HepG2 (cell line): Measurements from ENCODE around the gene AGPAT3. TPM values are rescaled to one million over a fixed set of nuclear protein-coding genes. Genes with fewer than 3 reads are reported as not detected.
A peak's percentile ranks its signal among the peaks of the same experiment; 100 is the strongest.

Experiments
- ATAC-seq: fragments of 200-7000 bp; cut with Tn5 transposase; 3 replicates; pipeline ENCODE4 v1.9.1; 2020; ENCODE audit warnings: mild to moderate bottlenecking, moderate library complexity
- BruUV-seq: library from RNA; stranded (reverse); fragments of 400-500 nt; replicated peaks from 2 replicates; lab custom pipeline; 2021; lab: Mats Ljungman, UMichigan
- CTCF ChIA-PET: fragments of 300-600 bp; formaldehyde crosslinking; extraction: SDS; loops from one replicate; lab custom pipeline; 2021; ENCODE audit warnings: low total read pairs, inconsistent platforms, low intra/inter-chr PET ratio; lab: Yijun Ruan, JAX
- POLR2A ChIA-PET: fragments of 350-600 bp; sonication (Branson Sonifier 250); formaldehyde crosslinking; loops from one replicate; lab custom pipeline; 2020; ENCODE audit warnings: antibody characterized with exemption, inconsistent platforms; lab: Yijun Ruan, JAX
- DNase-seq: peaks from one replicate; pipeline ENCODE4 v3.0.0-alpha.2; 2015; ENCODE audit warnings: low spot score
- FAIRE-seq: peaks from 3 replicates; lab custom pipeline; 2011; peaks lifted over from hg19 to GRCh38; lab: Jason Lieb, UNC
- H2AFZ ChIP-seq: one replicate; pipeline ENCODE4 v1.6.1; 2011; ENCODE audit warnings: low read length, inconsistent platforms
- H3K27ac ChIP-seq: fragments of 300-600 bp; 3 replicates; pipeline ENCODE4 v1.8.0; 2011; ENCODE audit warnings: mixed run types, mild to moderate bottlenecking, mixed read lengths, low read length, inconsistent platforms; ENCODE audit not compliant: insufficient read depth; ENCODE audit errors: extremely low read length
- H3K27me3 ChIP-seq, 2 experiments: fragments of 200-600 bp in 1 of 2; 2 replicates in 1 of 2; 3 replicates in 1 of 2; pipeline versions ENCODE4 v1.6.0 to v1.8.0; 2011; ENCODE audit warnings: low read length in 2 of 2, mild to moderate bottlenecking in 2 of 2, moderate library complexity in 2 of 2, inconsistent platforms in 1 of 2; ENCODE audit not compliant: insufficient read depth in 2 of 2, control insufficient read depth in 1 of 2
- H3K36me3 ChIP-seq, 2 experiments: fragments of 200-600 bp in 1 of 2; replicated peaks in 1 of 2; 2 replicates in 1 of 2; 3 replicates in 1 of 2; pipeline versions ENCODE4 v1.5.1 to v1.8.0; 2011; ENCODE audit warnings: low read length in 2 of 2, inconsistent platforms in 1 of 2; ENCODE audit not compliant: insufficient read depth in 2 of 2, control insufficient read depth in 1 of 2
- H3K4me1 ChIP-seq: 2 replicates; pipeline ENCODE4 v1.5.1; 2012; ENCODE audit warnings: low read length, inconsistent platforms; ENCODE audit not compliant: insufficient read depth
- H3K4me2 ChIP-seq: 2 replicates; pipeline ENCODE4 v1.6.0; 2011; ENCODE audit warnings: low read depth, low read length, inconsistent platforms
- H3K4me3 ChIP-seq, 3 experiments: fragments of 200-600 bp in 1 of 3; sonication (generic), shearing (Covaris generic) in 1 of 3; replicated peaks in 1 of 3; 2 replicates each; pipeline ENCODE4 v1.5.1; 2011 to 2016; ENCODE audit warnings: low read length in 3 of 3, inconsistent platforms in 2 of 3, low read depth in 2 of 3, mild to moderate bottlenecking in 2 of 3, control low read depth in 1 of 3, mixed read lengths in 1 of 3; ENCODE audit not compliant: insufficient read depth in 1 of 3
- H3K79me2 ChIP-seq: one replicate; pipeline ENCODE4 v1.6.1; 2011; ENCODE audit warnings: low read length, inconsistent platforms; ENCODE audit not compliant: insufficient read depth
- H3K9ac ChIP-seq: 2 replicates; pipeline ENCODE4 v1.6.0; 2011; ENCODE audit warnings: mild to moderate bottlenecking, low read depth, low read length, inconsistent platforms; ENCODE audit not compliant: insufficient read depth
- H3K9me3 ChIP-seq: 2 replicates; pipeline ENCODE4 v1.5.1; 2012; ENCODE audit warnings: mild to moderate bottlenecking, low read length
- H4K20me1 ChIP-seq: 2 replicates; pipeline ENCODE4 v1.6.0; 2011; ENCODE audit warnings: inconsistent platforms, mild to moderate bottlenecking, low read length, moderate library complexity; ENCODE audit not compliant: insufficient read depth
- HNRNPL ChIP-seq: fragments of 200-400 bp; formaldehyde crosslinking; IDR thresholded peaks from 2 replicates; pipeline ENCODE4 v1.6.1; 2017; ENCODE audit warnings: mild to moderate bottlenecking, low read depth, low read length
- NONO ChIP-seq, 2 experiments: fragments of 450-650 bp in 1 of 2; sonication (generic) in 1 of 2; formaldehyde crosslinking in 1 of 2; IDR thresholded peaks in 1 of 2; conservative IDR thresholded peaks in 1 of 2; 2 replicates each; pipeline versions ENCODE4 v1.6.1 to v1.8.0; 2017 to 2022; ENCODE audit warnings: mild to moderate bottlenecking in 1 of 2, missing genetic modification reagents in 1 of 2, moderate library complexity in 1 of 2
- ZNF263 ChIP-seq: sonication (generic); formaldehyde crosslinking; IDR thresholded peaks from 2 replicates; pipeline ENCODE4 v1.4.0; 2020; ENCODE audit warnings: missing genetic modification reagents
- ZNF766 ChIP-seq: sonication (generic); formaldehyde crosslinking; IDR thresholded peaks from 2 replicates; pipeline ENCODE4 v1.5.0; 2020; ENCODE audit warnings: missing genetic modification reagents, borderline replicate concordance
- WGBS: methylation state at CpG from one replicate; pipeline ENCODE4 v1.1.6; 2017; ENCODE audit warnings: low lambda C conversion rate; 5-methylcytosine and 5-hydroxymethylcytosine counted together
- in situ Hi-C: cut with HindIII; loops from 2 replicates; pipeline ENCODE4 v1.10.0; 2017; ENCODE audit warnings: low pct_unique_long_range_greater_than_20kb; ENCODE audit not compliant: extremely low pct_ligation_motif_present
- intact Hi-C: fragments of 100-400 bp; cut with micrococcal nuclease; formaldehyde crosslinking; loops from one replicate; pipeline ENCODE4 v1.10.0; 2022; ENCODE audit not compliant: unreplicated experiment
- polyA plus RNA-seq, 8 experiments: library from polyadenylated mRNA; depleted of rRNA in 3 of 8; stranded (reverse) in 7 of 8; unstranded in 1 of 8; fragments of >200 nt; fragmentation: Illumina TruSeq in 4 of 8; extraction: Trizol in 4 of 8; gene quantifications; 2 replicates each; pipeline versions ENCODE4 v1.2.1 to v1.2.3, GENCODE V29; 2011 to 2016; ENCODE audit warnings: low read depth in 4 of 8, missing spikeins in 1 of 8, mixed read lengths in 1 of 8; ENCODE audit not compliant: insufficient read depth in 1 of 8
- total RNA-seq, 5 experiments: library from RNA; depleted of rRNA; stranded (reverse); fragments of >200 nt; fragmentation: Illumina TruSeq; extraction: Trizol; gene quantifications; 2 replicates each; pipeline ENCODE4 v1.2.3, GENCODE V29; 2016; ENCODE audit warnings: low read depth in 1 of 5
- TF ChIP-seq, protein P1 (sequence below): sonication (generic); formaldehyde crosslinking; IDR thresholded peaks from 2 replicates; pipeline ENCODE4 v1.5.0; 2020; ENCODE audit warnings: mild to moderate bottlenecking, missing genetic modification reagents, moderate library complexity
- TF ChIP-seq, protein P2 (sequence below): sonication (generic); formaldehyde crosslinking; IDR thresholded peaks from 2 replicates; pipeline ENCODE4 v1.8.1; 2023; ENCODE audit warnings: mild to moderate bottlenecking, moderate library complexity, missing genetic modification reagents
- TF ChIP-seq, protein P3 (sequence below): sonication (generic); formaldehyde crosslinking; IDR thresholded peaks from 2 replicates; pipeline ENCODE4 v1.4.0; 2020; ENCODE audit warnings: missing genetic modification reagents
- TF ChIP-seq, protein P4 (sequence below): IDR thresholded peaks from 2 replicates; pipeline ENCODE4 v1.6.1; 2016; ENCODE audit warnings: low read depth, control low read depth
- TF ChIP-seq, protein P5 (sequence below): sonication (generic); formaldehyde crosslinking; IDR thresholded peaks from 2 replicates; pipeline ENCODE4 v1.4.0; 2020; ENCODE audit warnings: missing genetic modification reagents

AGPAT3 gene
- total and polyA plus RNA-seq, 2 of the 13 experiments (the other 11 are each of a cell fraction or from before 2014, with no cell fraction given), result 32.2 to 54.4 TPM

DNA sequence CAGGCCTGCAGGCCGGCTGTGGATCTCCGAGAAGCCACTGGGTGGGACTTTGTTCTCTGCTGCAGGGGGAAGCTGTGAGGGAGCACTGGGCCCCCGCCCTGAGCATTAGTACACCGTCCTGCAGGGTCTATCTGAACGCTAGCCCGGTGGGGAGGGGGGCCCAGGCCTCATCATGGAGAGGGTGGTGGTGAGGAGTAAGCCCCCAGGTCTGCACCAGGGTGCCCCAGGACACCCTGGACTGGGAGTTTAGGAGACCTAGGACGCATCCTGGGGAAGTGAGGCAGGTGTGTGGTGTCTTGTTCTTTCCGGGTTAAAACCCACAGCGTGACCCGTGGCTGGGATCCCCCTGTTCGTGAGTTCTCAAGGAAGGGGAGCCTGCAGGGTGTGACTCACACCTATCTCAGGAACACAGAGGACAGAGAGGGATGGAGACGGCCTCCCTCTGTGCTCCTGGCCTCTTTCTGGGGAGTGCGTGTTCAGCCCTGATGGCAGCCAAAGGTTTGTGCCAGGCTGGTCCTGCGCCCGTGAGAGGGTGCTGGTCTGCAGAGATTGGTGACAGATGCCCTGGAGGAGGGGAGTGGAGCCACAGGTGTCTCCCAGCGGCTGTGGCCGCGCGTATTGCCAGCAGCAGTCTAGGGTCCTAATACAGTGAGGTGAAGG, 44.8 kb downstream of the AGPAT3 start:
- intact Hi-C loops (loop anchor here (10.0 kb wide), 1 partner anchor 95 kb away; no protein-coding TSS in a partner anchor), in situ Hi-C loops (no loop called here)
- Histone ChIP-seq H3K79me2 (peaks cover 31% of the 10 kb centered on the region), H3K4me3 (no peak overlapping the region), H3K27ac (no peak overlapping the region), H3K27me3 (no peaks in the 10 kb centered on the region), H3K9me3 (no peaks in the 10 kb centered on the region), H4K20me1 (peaks cover 27% of the 10 kb centered on the region; the same call in 1 of the 2 replicates), H2AFZ (no peak overlapping the region), H3K36me3 (peaks cover 6 to 15% of the 10 kb centered on the region in 2 experiments; a peak in 3 of 5 replicates), H3K4me1 (peaks cover 53% of the 10 kb centered on the region), H3K9ac (no peak overlapping the region), H3K4me2 (no peak overlapping the region)
- no peak for DNase-seq
- BruUV-seq, result no TSS peak
- WGBS, result 80% methylated on average over 11 of the region's 19 CpGs
- ChIA-PET CTCF (no interaction called here), POLR2A (no interaction called here)
- ATAC-seq, result peak; percentile 32
- TF ChIP-seq, protein P1, sequence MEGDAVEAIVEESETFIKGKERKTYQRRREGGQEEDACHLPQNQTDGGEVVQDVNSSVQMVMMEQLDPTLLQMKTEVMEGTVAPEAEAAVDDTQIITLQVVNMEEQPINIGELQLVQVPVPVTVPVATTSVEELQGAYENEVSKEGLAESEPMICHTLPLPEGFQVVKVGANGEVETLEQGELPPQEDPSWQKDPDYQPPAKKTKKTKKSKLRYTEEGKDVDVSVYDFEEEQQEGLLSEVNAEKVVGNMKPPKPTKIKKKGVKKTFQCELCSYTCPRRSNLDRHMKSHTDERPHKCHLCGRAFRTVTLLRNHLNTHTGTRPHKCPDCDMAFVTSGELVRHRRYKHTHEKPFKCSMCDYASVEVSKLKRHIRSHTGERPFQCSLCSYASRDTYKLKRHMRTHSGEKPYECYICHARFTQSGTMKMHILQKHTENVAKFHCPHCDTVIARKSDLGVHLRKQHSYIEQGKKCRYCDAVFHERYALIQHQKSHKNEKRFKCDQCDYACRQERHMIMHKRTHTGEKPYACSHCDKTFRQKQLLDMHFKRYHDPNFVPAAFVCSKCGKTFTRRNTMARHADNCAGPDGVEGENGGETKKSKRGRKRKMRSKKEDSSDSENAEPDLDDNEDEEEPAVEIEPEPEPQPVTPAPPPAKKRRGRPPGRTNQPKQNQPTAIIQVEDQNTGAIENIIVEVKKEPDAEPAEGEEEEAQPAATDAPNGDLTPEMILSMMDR (CRISPR knock-in tag), result peak; percentile 7; the same call in 1 of the 2 replicates
- TF ChIP-seq, protein P2, sequence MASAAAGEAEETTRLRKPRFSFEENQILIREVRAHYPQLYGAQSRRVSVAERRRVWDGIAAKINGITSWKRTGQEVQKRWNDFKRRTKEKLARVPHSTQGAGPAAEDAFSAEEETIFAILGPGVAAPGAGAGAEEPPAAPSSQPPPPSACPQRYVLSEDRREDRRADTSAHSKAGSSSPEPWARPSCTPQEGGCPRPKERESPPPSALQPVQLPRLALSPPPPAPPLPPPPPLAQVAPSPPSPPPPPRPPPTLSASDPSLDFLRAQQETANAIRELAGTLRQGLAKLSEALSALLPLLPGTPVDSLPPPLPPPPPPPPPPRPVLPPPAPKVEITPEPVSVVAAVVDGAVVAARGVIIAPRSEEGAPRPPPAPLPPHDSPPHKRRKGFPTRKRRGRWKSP (CRISPR knock-in tag), result no peak
- TF ChIP-seq, protein P3, sequence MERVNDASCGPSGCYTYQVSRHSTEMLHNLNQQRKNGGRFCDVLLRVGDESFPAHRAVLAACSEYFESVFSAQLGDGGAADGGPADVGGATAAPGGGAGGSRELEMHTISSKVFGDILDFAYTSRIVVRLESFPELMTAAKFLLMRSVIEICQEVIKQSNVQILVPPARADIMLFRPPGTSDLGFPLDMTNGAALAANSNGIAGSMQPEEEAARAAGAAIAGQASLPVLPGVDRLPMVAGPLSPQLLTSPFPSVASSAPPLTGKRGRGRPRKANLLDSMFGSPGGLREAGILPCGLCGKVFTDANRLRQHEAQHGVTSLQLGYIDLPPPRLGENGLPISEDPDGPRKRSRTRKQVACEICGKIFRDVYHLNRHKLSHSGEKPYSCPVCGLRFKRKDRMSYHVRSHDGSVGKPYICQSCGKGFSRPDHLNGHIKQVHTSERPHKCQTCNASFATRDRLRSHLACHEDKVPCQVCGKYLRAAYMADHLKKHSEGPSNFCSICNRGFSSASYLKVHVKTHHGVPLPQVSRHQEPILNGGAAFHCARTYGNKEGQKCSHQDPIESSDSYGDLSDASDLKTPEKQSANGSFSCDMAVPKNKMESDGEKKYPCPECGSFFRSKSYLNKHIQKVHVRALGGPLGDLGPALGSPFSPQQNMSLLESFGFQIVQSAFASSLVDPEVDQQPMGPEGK (CRISPR knock-in tag), result peak; percentile 62
- TF ChIP-seq NONO (IDR thresholded peaks at IDR 0.05) (no peak), NONO (CRISPR knock-in tag; conservative IDR thresholded peaks at IDR 0.05) (no peak), ZNF766 (CRISPR knock-in tag) (no peak), ZNF263 (CRISPR knock-in tag) (peak; percentile 66; the same call in 1 of the 2 replicates), HNRNPL (0 out of 2 replicates have a peak, but pooled peaks have one; percentile 27)
- TF ChIP-seq, protein P4, sequence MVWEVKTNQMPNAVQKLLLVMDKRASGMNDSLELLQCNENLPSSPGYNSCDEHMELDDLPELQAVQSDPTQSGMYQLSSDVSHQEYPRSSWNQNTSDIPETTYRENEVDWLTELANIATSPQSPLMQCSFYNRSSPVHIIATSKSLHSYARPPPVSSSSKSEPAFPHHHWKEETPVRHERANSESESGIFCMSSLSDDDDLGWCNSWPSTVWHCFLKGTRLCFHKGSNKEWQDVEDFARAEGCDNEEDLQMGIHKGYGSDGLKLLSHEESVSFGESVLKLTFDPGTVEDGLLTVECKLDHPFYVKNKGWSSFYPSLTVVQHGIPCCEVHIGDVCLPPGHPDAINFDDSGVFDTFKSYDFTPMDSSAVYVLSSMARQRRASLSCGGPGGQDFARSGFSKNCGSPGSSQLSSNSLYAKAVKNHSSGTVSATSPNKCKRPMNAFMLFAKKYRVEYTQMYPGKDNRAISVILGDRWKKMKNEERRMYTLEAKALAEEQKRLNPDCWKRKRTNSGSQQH (CRISPR knock-in tag), result no peak
- TF ChIP-seq, protein P5, sequence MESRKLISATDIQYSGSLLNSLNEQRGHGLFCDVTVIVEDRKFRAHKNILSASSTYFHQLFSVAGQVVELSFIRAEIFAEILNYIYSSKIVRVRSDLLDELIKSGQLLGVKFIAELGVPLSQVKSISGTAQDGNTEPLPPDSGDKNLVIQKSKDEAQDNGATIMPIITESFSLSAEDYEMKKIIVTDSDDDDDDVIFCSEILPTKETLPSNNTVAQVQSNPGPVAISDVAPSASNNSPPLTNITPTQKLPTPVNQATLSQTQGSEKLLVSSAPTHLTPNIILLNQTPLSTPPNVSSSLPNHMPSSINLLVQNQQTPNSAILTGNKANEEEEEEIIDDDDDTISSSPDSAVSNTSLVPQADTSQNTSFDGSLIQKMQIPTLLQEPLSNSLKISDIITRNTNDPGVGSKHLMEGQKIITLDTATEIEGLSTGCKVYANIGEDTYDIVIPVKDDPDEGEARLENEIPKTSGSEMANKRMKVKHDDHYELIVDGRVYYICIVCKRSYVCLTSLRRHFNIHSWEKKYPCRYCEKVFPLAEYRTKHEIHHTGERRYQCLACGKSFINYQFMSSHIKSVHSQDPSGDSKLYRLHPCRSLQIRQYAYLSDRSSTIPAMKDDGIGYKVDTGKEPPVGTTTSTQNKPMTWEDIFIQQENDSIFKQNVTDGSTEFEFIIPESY (CRISPR knock-in tag), result peak; percentile 41; the same call in 1 of the 2 replicates
- no peak for FAIRE-seq
